ENCODE data around the gene NR2C2. TPM values are rescaled to one million over a fixed set of nuclear protein-coding genes. Genes with fewer than 3 reads are reported as not detected.
A peak's percentile ranks its signal among the peaks of the same experiment; 100 is the strongest.

Gene NR2C2
- total and polyA plus RNA-seq, 9 of the 15 experiments (the other 6 are each of a cell fraction or from before 2014, with no cell fraction given) = 6.1 to 33.0 (median 14.6) TPM

DNA sequence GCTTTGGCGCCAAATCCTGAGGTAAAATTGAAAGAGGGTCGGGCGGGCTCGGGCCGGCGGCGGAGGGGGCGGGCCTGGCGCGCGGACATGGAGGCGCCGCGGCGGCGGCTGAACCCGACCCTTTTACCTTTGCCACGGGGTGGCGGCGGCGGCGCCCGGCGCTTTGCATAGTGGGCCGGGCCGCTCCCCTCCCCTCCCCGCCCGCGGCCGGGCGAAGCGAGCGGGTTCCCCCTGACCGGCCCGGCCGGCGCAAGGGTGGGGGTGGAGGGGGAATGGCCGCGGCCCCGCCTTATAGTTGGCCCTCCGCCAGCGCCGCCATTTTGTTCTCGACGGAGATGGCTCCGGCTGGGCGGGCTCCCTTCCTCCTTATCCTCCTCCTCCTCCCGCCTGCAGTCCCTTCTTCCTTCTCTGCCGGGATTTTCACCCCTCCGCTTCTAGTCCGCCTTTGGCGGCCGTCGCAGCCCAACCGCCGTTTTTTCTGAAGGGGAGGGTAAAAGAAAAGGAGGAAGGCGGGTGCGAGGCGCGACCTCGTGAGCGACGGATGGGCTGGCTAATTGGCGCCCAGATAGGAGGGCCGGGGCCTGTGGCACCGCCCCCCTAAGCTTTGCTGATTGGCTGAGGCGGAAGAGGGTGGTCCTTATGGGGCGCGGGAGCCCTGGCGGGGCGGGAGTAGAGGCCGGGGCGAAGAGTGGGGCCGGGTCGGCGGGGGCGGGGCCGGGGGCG lies 664 bp downstream of the NR2C2 start (continued):
- TF ChIP-seq, protein P1, sequence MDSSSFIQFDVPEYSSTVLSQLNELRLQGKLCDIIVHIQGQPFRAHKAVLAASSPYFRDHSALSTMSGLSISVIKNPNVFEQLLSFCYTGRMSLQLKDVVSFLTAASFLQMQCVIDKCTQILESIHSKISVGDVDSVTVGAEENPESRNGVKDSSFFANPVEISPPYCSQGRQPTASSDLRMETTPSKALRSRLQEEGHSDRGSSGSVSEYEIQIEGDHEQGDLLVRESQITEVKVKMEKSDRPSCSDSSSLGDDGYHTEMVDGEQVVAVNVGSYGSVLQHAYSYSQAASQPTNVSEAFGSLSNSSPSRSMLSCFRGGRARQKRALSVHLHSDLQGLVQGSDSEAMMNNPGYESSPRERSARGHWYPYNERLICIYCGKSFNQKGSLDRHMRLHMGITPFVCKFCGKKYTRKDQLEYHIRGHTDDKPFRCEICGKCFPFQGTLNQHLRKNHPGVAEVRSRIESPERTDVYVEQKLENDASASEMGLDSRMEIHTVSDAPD (CRISPR knock-in tag; IDR thresholded peaks at IDR 0.05) = no peak
- TF ChIP-seq BHLHE40 (IDR thresholded peaks at IDR 0.05; ENCODE audit: low read length) (no peak), XRCC4 (IDR thresholded peaks at IDR 0.05; ENCODE audit: extremely low read depth, insufficient read depth, insufficient read length) (no peak), GABPA (tag; conservative IDR thresholded peaks at IDR 0.05; ENCODE audit: low read depth) (peak; percentile 65), PHTF2 (CRISPR knock-in tag; IDR thresholded peaks at IDR 0.05) (no peak), TGIF2 (CRISPR knock-in tag; IDR thresholded peaks at IDR 0.05) (peak; percentile 69; the same call in 1 of the 2 replicates), TCF7L2 (IDR thresholded peaks at IDR 0.05; ENCODE audit: low read depth, low read length) (0 out of 2 replicates have a peak, but pooled peaks have one; percentile 20), ZNF79 (CRISPR knock-in tag; IDR thresholded peaks at IDR 0.05; ENCODE audit: low read depth) (no peak), TCF7 (IDR thresholded peaks at IDR 0.05; ENCODE audit: borderline replicate concordance) (no peak), ZBTB7A (IDR thresholded peaks at IDR 0.05; ENCODE audit: borderline replicate concordance, control insufficient read depth, low read depth, low read length) (peak; percentile 63), ZNF445 (CRISPR knock-in tag; IDR thresholded peaks at IDR 0.05; ENCODE audit: low read depth) (no peak), SAP30 (IDR thresholded peaks at IDR 0.05; ENCODE audit: borderline replicate concordance, insufficient read depth, low read depth, low read length, poor library complexity, severe bottlenecking) (peak; percentile 26)
- TF ChIP-seq, protein P2, sequence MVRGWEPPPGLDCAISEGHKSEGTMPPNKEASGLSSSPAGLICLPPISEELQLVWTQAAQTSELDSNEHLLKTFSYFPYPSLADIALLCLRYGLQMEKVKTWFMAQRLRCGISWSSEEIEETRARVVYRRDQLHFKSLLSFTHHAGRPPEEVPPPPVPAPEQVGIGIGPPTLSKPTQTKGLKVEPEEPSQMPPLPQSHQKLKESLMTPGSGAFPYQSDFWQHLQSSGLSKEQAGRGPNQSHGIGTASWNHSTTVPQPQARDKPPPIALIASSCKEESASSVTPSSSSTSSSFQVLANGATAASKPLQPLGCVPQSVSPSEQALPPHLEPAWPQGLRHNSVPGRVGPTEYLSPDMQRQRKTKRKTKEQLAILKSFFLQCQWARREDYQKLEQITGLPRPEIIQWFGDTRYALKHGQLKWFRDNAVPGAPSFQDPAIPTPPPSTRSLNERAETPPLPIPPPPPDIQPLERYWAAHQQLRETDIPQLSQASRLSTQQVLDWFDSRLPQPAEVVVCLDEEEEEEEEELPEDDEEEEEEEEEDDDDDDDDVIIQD (CRISPR knock-in tag; IDR thresholded peaks at IDR 0.05) = no peak
- TF ChIP-seq, protein P3, sequence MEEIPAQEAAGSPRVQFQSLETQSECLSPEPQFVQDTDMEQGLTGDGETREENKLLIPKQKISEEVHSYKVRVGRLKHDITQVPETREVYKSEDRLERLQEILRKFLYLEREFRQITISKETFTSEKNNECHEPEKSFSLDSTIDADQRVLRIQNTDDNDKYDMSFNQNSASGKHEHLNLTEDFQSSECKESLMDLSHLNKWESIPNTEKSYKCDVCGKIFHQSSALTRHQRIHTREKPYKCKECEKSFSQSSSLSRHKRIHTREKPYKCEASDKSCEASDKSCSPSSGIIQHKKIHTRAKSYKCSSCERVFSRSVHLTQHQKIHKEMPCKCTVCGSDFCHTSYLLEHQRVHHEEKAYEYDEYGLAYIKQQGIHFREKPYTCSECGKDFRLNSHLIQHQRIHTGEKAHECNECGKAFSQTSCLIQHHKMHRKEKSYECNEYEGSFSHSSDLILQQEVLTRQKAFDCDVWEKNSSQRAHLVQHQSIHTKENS (CRISPR knock-in tag; IDR thresholded peaks at IDR 0.05) = no peak
- TF ChIP-seq, protein P4, sequence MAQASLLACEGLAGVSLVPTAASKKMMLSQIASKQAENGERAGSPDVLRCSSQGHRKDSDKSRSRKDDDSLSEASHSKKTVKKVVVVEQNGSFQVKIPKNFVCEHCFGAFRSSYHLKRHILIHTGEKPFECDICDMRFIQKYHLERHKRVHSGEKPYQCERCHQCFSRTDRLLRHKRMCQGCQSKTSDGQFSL (CRISPR knock-in tag; IDR thresholded peaks at IDR 0.05) = no peak
- TF ChIP-seq, protein P4 (tag; IDR thresholded peaks at IDR 0.05) = 0 out of 4 replicates have a peak, but pooled peaks of 1 of the 2 experiments have one; percentile 32
- TF ChIP-seq, protein P5, sequence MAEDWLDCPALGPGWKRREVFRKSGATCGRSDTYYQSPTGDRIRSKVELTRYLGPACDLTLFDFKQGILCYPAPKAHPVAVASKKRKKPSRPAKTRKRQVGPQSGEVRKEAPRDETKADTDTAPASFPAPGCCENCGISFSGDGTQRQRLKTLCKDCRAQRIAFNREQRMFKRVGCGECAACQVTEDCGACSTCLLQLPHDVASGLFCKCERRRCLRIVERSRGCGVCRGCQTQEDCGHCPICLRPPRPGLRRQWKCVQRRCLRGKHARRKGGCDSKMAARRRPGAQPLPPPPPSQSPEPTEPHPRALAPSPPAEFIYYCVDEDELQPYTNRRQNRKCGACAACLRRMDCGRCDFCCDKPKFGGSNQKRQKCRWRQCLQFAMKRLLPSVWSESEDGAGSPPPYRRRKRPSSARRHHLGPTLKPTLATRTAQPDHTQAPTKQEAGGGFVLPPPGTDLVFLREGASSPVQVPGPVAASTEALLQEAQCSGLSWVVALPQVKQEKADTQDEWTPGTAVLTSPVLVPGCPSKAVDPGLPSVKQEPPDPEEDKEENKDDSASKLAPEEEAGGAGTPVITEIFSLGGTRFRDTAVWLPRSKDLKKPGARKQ (CRISPR knock-in tag; IDR thresholded peaks at IDR 0.05) = no peak
- TF ChIP-seq, protein P6, sequence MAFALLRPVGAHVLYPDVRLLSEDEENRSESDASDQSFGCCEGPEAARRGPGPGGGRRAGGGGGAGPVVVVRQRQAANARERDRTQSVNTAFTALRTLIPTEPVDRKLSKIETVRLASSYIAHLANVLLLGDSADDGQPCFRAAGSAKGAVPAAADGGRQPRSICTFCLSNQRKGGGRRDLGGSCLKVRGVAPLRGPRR (CRISPR knock-in tag; IDR thresholded peaks at IDR 0.05) = no peak
